GM12892 (cell line): ENCODE results near the gene MYO18B.

Experiments
- POLR2AphosphoS5 ChIP-seq: IDR thresholded peaks from 2 replicates; pipeline ENCODE4 v1.6.1; 2011; ENCODE audit warnings: low read depth, low read length, control low read depth
- TAF1 ChIP-seq: IDR thresholded peaks from 2 replicates; pipeline ENCODE4 v1.6.1; 2011; ENCODE audit warnings: low read depth, mild to moderate bottlenecking, control low read depth, low read length, borderline replicate concordance

DNA sequence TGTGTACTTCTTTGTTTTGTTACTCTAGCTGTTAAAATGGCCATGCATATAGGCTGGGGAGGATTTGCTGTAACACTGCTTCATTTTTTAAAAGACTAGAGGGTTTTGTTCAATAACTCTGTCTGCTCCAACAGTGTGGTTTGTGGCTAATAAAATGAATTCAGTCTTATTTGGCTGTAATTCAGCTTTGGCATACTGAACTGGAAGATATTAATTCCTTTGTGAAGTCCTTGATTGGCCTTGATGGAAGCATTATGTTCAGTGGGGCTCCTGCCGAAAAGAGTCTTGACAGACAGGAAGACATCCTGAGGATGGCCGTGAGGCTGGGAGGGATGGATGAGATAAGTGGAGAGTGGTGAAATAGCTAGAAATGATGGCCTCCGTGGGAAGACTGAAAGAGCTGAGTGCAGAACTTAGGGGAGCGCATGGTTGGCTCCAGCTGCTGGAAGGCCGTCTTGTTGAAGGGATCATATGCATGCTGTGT lies 44.8 kb upstream of the MYO18B start:
- TF ChIP-seq TAF1, result no peak
- TF ChIP-seq POLR2AphosphoS5, result no peak
